ENCODE measurements around the gene UPK3A.
"Not testable (repeated sequence)": the region's sequence is repeated elsewhere in the genome, so short reads cannot be mapped to it uniquely, and the experiment has no call there.

The UPK3A gene

GRCh38 chr22:45254388-45254787, 30.4 kb upstream of the UPK3A start:
- Mint-ChIP-seq H3K4me3 (no peak overlapping the region), H3K9me3 (peaks cover 11% of the 10 kb centered on the region), H3K27me3 (ENCODE audit: low read depth, poor library complexity) (peaks cover 5% of the 10 kb centered on the region), H3K4me1 (no peaks in the 10 kb centered on the region), H3K36me3 (ENCODE audit: low read depth) (no peaks in the 10 kb centered on the region), H3K27ac (no peak overlapping the region)
- TF ChIP-seq, protein P1, sequence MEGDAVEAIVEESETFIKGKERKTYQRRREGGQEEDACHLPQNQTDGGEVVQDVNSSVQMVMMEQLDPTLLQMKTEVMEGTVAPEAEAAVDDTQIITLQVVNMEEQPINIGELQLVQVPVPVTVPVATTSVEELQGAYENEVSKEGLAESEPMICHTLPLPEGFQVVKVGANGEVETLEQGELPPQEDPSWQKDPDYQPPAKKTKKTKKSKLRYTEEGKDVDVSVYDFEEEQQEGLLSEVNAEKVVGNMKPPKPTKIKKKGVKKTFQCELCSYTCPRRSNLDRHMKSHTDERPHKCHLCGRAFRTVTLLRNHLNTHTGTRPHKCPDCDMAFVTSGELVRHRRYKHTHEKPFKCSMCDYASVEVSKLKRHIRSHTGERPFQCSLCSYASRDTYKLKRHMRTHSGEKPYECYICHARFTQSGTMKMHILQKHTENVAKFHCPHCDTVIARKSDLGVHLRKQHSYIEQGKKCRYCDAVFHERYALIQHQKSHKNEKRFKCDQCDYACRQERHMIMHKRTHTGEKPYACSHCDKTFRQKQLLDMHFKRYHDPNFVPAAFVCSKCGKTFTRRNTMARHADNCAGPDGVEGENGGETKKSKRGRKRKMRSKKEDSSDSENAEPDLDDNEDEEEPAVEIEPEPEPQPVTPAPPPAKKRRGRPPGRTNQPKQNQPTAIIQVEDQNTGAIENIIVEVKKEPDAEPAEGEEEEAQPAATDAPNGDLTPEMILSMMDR (IDR thresholded peaks at IDR 0.05): no peak
- no peak for DNase-seq

- H3K27ac Mint-ChIP-seq: no peak overlapping the region
- H3K9me3 Mint-ChIP-seq: peaks cover 11% of the 10 kb centered on the region
- H3K27me3 Mint-ChIP-seq (ENCODE audit: low read depth, poor library complexity): peaks cover 4% of the 10 kb centered on the region
- no peak overlapping the region for H3K4me3 Mint-ChIP-seq
- no peaks in the 10 kb centered on the region for H3K36me3 Mint-ChIP-seq (ENCODE audit: low read depth)
- no peaks in the 10 kb centered on the region for H3K4me1 Mint-ChIP-seq
- TF ChIP-seq, protein P1 (IDR thresholded peaks at IDR 0.05): no peak
- DNase-seq: no peak
These were observed 29.9 kb upstream of the UPK3A start for GRCh38 chr22:45254789-45255278.

- H3K27ac Mint-ChIP-seq; DNase-seq; H3K4me3 Mint-ChIP-seq; H3K4me1 Mint-ChIP-seq; H3K27me3 Mint-ChIP-seq (ENCODE audit: low read depth, poor library complexity); H3K36me3 Mint-ChIP-seq (ENCODE audit: low read depth): not testable (repeated sequence)
- H3K9me3 Mint-ChIP-seq: peaks cover 11% of the 10 kb centered on the region
These were observed 26.8 kb upstream of the UPK3A start for GRCh38 chr22:45257941-45258340.

DNA sequence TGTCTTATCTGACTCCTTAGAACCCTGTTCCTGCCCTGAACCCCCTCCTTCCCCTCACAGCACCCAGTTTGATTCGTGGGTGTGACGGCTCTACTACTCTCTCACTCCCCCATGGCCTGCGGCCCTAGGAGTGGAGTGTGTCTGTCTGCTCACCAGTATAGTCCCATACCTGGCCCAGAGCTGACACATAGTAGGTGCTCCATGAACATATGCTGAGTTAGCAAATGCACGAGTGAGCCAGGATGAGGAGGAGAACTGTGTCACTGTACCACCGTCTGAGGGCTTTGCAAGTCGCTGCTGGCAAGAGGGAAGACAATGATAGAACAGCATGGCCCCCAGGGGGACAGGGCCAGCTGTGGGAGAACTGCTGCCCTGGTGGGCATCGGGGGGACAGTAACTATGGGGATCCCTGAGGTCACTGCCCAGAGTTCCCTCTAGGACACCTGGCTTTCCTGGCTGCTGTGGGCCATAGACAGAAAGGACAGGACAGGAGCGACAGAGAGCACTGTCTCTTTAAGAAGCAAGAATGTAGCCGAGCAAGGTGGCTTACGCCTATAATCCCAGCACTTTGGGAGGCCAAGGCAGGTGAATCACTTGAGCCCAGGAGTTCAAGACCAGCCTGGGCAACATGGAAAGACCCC, 24.9 kb upstream of the UPK3A start:
- peaks cover 14% of the 10 kb centered on the region for H3K4me1 Mint-ChIP-seq
- H3K4me3 Mint-ChIP-seq: no peak overlapping the region
- DNase-seq: no peak
- peaks cover 11% of the 10 kb centered on the region for H3K9me3 Mint-ChIP-seq
- no peaks in the 10 kb centered on the region for H3K36me3 Mint-ChIP-seq (ENCODE audit: low read depth)
- TF ChIP-seq, protein P1 (IDR thresholded peaks at IDR 0.05): no peak
- peak overlapping the region; percentile 76 for H3K27ac Mint-ChIP-seq
- peaks cover 9% of the 10 kb centered on the region for H3K27me3 Mint-ChIP-seq (ENCODE audit: low read depth, poor library complexity)

DNA sequence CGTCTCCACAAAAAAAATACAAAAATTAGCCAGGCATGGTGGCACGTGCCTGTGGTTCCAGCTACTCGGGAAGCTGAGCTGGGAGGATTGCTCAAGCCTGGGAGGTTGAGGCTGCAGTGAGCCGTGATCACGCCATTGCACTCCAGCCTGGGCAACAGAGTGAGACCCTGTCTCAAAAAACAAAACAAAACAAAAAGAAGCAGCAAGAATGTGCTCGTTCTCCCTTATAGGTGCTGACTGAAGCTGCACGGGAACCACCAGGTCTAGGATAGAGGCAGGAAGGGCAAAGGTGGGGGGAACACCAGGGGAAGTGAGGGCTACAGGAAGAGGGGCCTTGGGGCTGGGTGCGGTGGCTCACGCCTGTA, 24.4 kb upstream of the UPK3A start:
- not testable (repeated sequence) for H3K36me3 Mint-ChIP-seq (ENCODE audit: low read depth); H3K27me3 Mint-ChIP-seq (ENCODE audit: low read depth, poor library complexity); H3K4me3 Mint-ChIP-seq; H3K27ac Mint-ChIP-seq; DNase-seq
- H3K4me1 Mint-ChIP-seq: peaks cover 14% of the 10 kb centered on the region
- H3K9me3 Mint-ChIP-seq: peaks cover 11% of the 10 kb centered on the region

DNA sequence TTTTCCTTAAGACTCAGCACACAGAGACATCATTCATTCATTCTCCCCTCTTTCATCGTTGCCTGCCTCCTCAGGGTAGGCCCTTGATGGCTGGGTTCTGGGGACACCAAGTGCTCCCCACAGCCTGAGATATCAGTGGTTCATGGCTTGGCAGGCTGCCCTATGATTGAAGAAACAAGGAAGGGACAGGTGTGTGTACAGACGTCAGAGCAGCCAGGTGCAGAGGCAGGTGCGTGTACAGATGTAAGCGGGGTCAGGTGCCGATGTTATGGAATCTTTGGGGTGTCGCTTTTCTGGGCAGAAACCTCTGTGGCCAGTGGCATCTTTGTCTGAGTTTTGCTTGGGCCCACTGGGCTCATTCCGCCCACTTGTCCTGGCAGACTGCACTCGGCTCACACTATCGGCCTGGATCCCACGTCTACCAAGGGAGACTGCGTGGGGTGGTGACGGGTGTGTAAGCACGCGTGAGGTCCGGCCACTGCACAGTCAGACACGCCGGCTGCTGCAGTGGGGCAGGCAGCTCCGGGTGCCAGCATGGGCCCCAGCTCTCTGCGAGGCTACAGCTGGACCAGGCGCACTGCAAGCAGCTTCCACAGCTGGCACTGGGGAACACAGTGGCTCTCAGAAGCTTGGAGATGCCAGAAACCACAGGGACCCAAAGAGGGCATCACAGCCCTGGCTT, 23.2 kb upstream of the UPK3A start:
- H3K9me3 Mint-ChIP-seq: peaks cover 11% of the 10 kb centered on the region
- no peaks in the 10 kb centered on the region for H3K36me3 Mint-ChIP-seq (ENCODE audit: low read depth)
- H3K27me3 Mint-ChIP-seq (ENCODE audit: low read depth, poor library complexity): peaks cover 14% of the 10 kb centered on the region
- no peak for DNase-seq
- TF ChIP-seq, protein P1 (IDR thresholded peaks at IDR 0.05): no peak
- H3K4me1 Mint-ChIP-seq: peaks cover 14% of the 10 kb centered on the region
- H3K4me3 Mint-ChIP-seq: no peak overlapping the region
- H3K27ac Mint-ChIP-seq: no peak overlapping the region

Measured in nephron progenitor cell (in vitro differentiated cells).